Measurements from ENCODE around the gene TMEM8B. TPM values are rescaled to one million over a fixed set of nuclear protein-coding genes. Genes with fewer than 3 reads are reported as not detected.

Gene TMEM8B
- total RNA-seq, 1 donor, result 2.0 TPM

- Histone ChIP-seq H3K9me3 (ENCODE audit: low read depth, low read length) (no peaks in the 10 kb centered on the region), H3K4me3 (ENCODE audit: low read length) (no peak overlapping the region), H3K4me1 (ENCODE audit: insufficient read depth, low read length) (no peaks in the 10 kb centered on the region), H3K27me3 (ENCODE audit: insufficient read depth, low read length) (no peaks in the 10 kb centered on the region)
Measured at GRCh38 chr9:35800530-35800929, 28.5 kb upstream of the TMEM8B start.

GRCh38 chr9:35801328-35802128, 27.5 kb upstream of the TMEM8B start:
- H3K4me1 ChIP-seq (ENCODE audit: insufficient read depth, low read length), result no peaks in the 10 kb centered on the region
- H3K9me3 ChIP-seq (ENCODE audit: low read depth, low read length), result no peaks in the 10 kb centered on the region
- no peak overlapping the region for H3K4me3 ChIP-seq (ENCODE audit: low read length)
- H3K27me3 ChIP-seq (ENCODE audit: insufficient read depth, low read length), result no peaks in the 10 kb centered on the region

- H3K27me3 ChIP-seq (ENCODE audit: insufficient read depth, low read length), result no peaks in the 10 kb centered on the region
- H3K9me3 ChIP-seq (ENCODE audit: low read depth, low read length), result no peaks in the 10 kb centered on the region
- H3K4me1 ChIP-seq (ENCODE audit: insufficient read depth, low read length), result peaks cover under 1% of the 10 kb centered on the region
- no peak overlapping the region for H3K4me3 ChIP-seq (ENCODE audit: low read length)
Measured at GRCh38 chr9:35806101-35806500, 22.9 kb upstream of the TMEM8B start.

- Histone ChIP-seq H3K27me3 (ENCODE audit: insufficient read depth, low read length) (no peaks in the 10 kb centered on the region), H3K9me3 (ENCODE audit: low read depth, low read length) (no peaks in the 10 kb centered on the region)
Measured at GRCh38 chr9:35808433-35808832, 20.6 kb upstream of the TMEM8B start.

GRCh38 chr9:35810122-35810521, 18.9 kb upstream of the TMEM8B start:
- H3K4me1 ChIP-seq (ENCODE audit: insufficient read depth, low read length), result peaks cover 34% of the 10 kb centered on the region
- H3K4me3 ChIP-seq (ENCODE audit: low read length), result no peak overlapping the region
- no peaks in the 10 kb centered on the region for H3K9me3 ChIP-seq (ENCODE audit: low read depth, low read length)
- no peaks in the 10 kb centered on the region for H3K27me3 ChIP-seq (ENCODE audit: insufficient read depth, low read length)

More at GRCh38 chr9:35808433-35808832, 20.6 kb upstream of the TMEM8B start:
- H3K4me3 ChIP-seq (ENCODE audit: low read length), result no peak overlapping the region
- H3K4me1 ChIP-seq (ENCODE audit: insufficient read depth, low read length), result peaks cover 22% of the 10 kb centered on the region

GRCh38 chr9:35811381-35812024, 17.5 kb upstream of the TMEM8B start:
- Histone ChIP-seq H3K9me3 (ENCODE audit: low read depth, low read length) (no peaks in the 10 kb centered on the region), H3K4me1 (ENCODE audit: insufficient read depth, low read length) (peaks cover 42% of the 10 kb centered on the region), H3K27me3 (ENCODE audit: insufficient read depth, low read length) (no peaks in the 10 kb centered on the region), H3K4me3 (ENCODE audit: low read length) (peak overlapping the region; percentile 37)

- Histone ChIP-seq H3K4me1 (ENCODE audit: insufficient read depth, low read length) (peaks cover 42% of the 10 kb centered on the region), H3K27me3 (ENCODE audit: insufficient read depth, low read length) (no peaks in the 10 kb centered on the region), H3K4me3 (ENCODE audit: low read length) (peak within 1 kb of the TSS; percentile 37), H3K9me3 (ENCODE audit: low read depth, low read length) (no peaks in the 10 kb centered on the region)
Measured at GRCh38 chr9:35812025-35812602, 16.9 kb upstream of the TMEM8B start, which contains the start of gene SPAG8. TSS of gene SPAG8 (minus strand) at chr9:35812262. CDS start at chr9:35812147, 115 bp downstream.

- Histone ChIP-seq H3K4me1 (ENCODE audit: insufficient read depth, low read length) (peaks cover 42% of the 10 kb centered on the region), H3K27me3 (ENCODE audit: insufficient read depth, low read length) (no peaks in the 10 kb centered on the region), H3K9me3 (ENCODE audit: low read depth, low read length) (no peaks in the 10 kb centered on the region), H3K4me3 (ENCODE audit: low read length) (no peak overlapping the region)
Measured at GRCh38 chr9:35813434-35814105, 15.5 kb upstream of the TMEM8B start.

- Histone ChIP-seq H3K9me3 (ENCODE audit: low read depth, low read length) (no peaks in the 10 kb centered on the region), H3K27me3 (ENCODE audit: insufficient read depth, low read length) (no peaks in the 10 kb centered on the region), H3K4me3 (ENCODE audit: low read length) (peak overlapping the region; percentile 87), H3K4me1 (ENCODE audit: insufficient read depth, low read length) (peaks cover 42% of the 10 kb centered on the region)
Measured at GRCh38 chr9:35814106-35814840, 14.8 kb upstream of the TMEM8B start.

- Histone ChIP-seq H3K27me3 (ENCODE audit: insufficient read depth, low read length) (no peaks in the 10 kb centered on the region), H3K4me1 (ENCODE audit: insufficient read depth, low read length) (peaks cover 42% of the 10 kb centered on the region), H3K9me3 (ENCODE audit: low read depth, low read length) (no peaks in the 10 kb centered on the region), H3K4me3 (ENCODE audit: low read length) (peak within 1 kb of the TSS; percentile 87)
Measured at GRCh38 chr9:35814841-35815543, 14.0 kb upstream of the TMEM8B start, which contains the start of gene HINT2. TSS of gene HINT2 (minus strand) at chr9:35815042. CDS start at chr9:35814979, 63 bp downstream.

GRCh38 chr9:35816708-35817107, 12.3 kb upstream of the TMEM8B start:
- Histone ChIP-seq H3K27me3 (ENCODE audit: insufficient read depth, low read length) (no peaks in the 10 kb centered on the region), H3K9me3 (ENCODE audit: low read depth, low read length) (no peaks in the 10 kb centered on the region), H3K4me3 (ENCODE audit: low read length) (no peak overlapping the region), H3K4me1 (ENCODE audit: insufficient read depth, low read length) (peaks cover 36% of the 10 kb centered on the region)

- H3K9me3 ChIP-seq (ENCODE audit: low read depth, low read length), result no peaks in the 10 kb centered on the region
- no peaks in the 10 kb centered on the region for H3K27me3 ChIP-seq (ENCODE audit: insufficient read depth, low read length)
- peaks cover 22% of the 10 kb centered on the region for H3K4me1 ChIP-seq (ENCODE audit: insufficient read depth, low read length)
- H3K4me3 ChIP-seq (ENCODE audit: low read length), result no peak overlapping the region
Measured at GRCh38 chr9:35818341-35818740, 10.7 kb upstream of the TMEM8B start.

- Histone ChIP-seq H3K9me3 (ENCODE audit: low read depth, low read length) (no peaks in the 10 kb centered on the region), H3K4me3 (ENCODE audit: low read length) (no peak overlapping the region), H3K4me1 (ENCODE audit: insufficient read depth, low read length) (peaks cover 8% of the 10 kb centered on the region), H3K27me3 (ENCODE audit: insufficient read depth, low read length) (no peaks in the 10 kb centered on the region)
Measured at GRCh38 chr9:35820076-35820475, 9.0 kb upstream of the TMEM8B start.

- peaks cover 3% of the 10 kb centered on the region for H3K27me3 ChIP-seq (ENCODE audit: insufficient read depth, low read length)
- H3K4me1 ChIP-seq (ENCODE audit: insufficient read depth, low read length), result no peaks in the 10 kb centered on the region
- H3K4me3 ChIP-seq (ENCODE audit: low read length), result no peak overlapping the region
- H3K9me3 ChIP-seq (ENCODE audit: low read depth, low read length), result no peaks in the 10 kb centered on the region
Measured at GRCh38 chr9:35822926-35823325, 6.1 kb upstream of the TMEM8B start.
